CD4-positive, alpha-beta memory T cell (primary cell): ENCODE measurements around the gene RNF114. TPM values are rescaled to one million over a fixed set of nuclear protein-coding genes. Genes with fewer than 3 reads are reported as not detected.
"Not testable (repeated sequence)": the region's sequence is repeated elsewhere in the genome, so short reads cannot be mapped to it uniquely, and the experiment has no call there.

ENCODE experiments used
- CTCF ChIA-PET: fragments of 350-600 bp; sonication (Branson Sonifier 250); formaldehyde crosslinking; loops from one replicate; lab custom pipeline; 2021; ENCODE audit warnings: inconsistent platforms; ENCODE audit not compliant: partially characterized antibody; lab: Charles Lee
- POLR2A ChIA-PET: fragments of 350-600 bp; sonication (Branson Sonifier 250); formaldehyde crosslinking; loops from one replicate; lab custom pipeline; 2021; ENCODE audit not compliant: partially characterized antibody; lab: Charles Lee
- DNase-seq, 5 donors: peaks; one replicate each; pipeline versions ENCODE4 v3.0.0 to v3.0.0-alpha.2; 2020 to 2022; ENCODE audit warnings: mixed read lengths in 1 of 5
- H3K27ac ChIP-seq: one replicate; pipeline ENCODE4 v1.7.0; 2013; ENCODE audit warnings: low read depth, low read length
- H3K27me3 ChIP-seq: 2 replicates; pipeline ENCODE4 v1.7.0; 2013; ENCODE audit warnings: mild to moderate bottlenecking, low read length, moderate library complexity; ENCODE audit not compliant: insufficient read depth
- H3K36me3 ChIP-seq: 2 replicates; pipeline ENCODE4 v1.7.0; 2013; ENCODE audit warnings: mild to moderate bottlenecking, low read length, moderate library complexity; ENCODE audit not compliant: insufficient read depth
- H3K4me1 ChIP-seq: 2 replicates; pipeline ENCODE4 v1.7.0; 2013; ENCODE audit warnings: mild to moderate bottlenecking, low read length, moderate library complexity; ENCODE audit not compliant: insufficient read depth
- H3K4me3 ChIP-seq, 2 donors: one replicate each; pipeline ENCODE4 v1.7.0; 2013; ENCODE audit warnings: low read length in 2 of 2, mild to moderate bottlenecking in 1 of 2
- H3K9me3 ChIP-seq, 2 donors: one replicate each; pipeline ENCODE4 v1.7.0; 2013; ENCODE audit warnings: low read length in 2 of 2, control low read depth in 1 of 2; ENCODE audit not compliant: control insufficient read depth in 1 of 2
- H3K27ac Mint-ChIP-seq, 7 donors: one replicate each; pipeline ENCODE4 v1.8.0; 2020 to 2021; ENCODE audit warnings: mixed read lengths in 7 of 7, mild to moderate bottlenecking in 6 of 7, inconsistent platforms in 3 of 7, moderate library complexity in 3 of 7
- H3K27me3 Mint-ChIP-seq, 2 donors: one replicate each; pipeline ENCODE4 v1.8.0; 2020 to 2021; ENCODE audit warnings: mixed read lengths in 2 of 2
- H3K36me3 Mint-ChIP-seq, 2 donors: one replicate each; pipeline ENCODE4 v1.8.0; 2020 to 2021; ENCODE audit warnings: mixed read lengths in 2 of 2, inconsistent platforms in 1 of 2, mild to moderate bottlenecking in 1 of 2
- H3K4me1 Mint-ChIP-seq, 4 donors: one replicate each; pipeline ENCODE4 v1.8.0; 2020 to 2021; ENCODE audit warnings: mixed read lengths in 4 of 4, mild to moderate bottlenecking in 1 of 4
- H3K4me3 Mint-ChIP-seq, 8 donors: one replicate each; pipeline ENCODE4 v1.8.0; 2020 to 2021; ENCODE audit warnings: mixed read lengths in 8 of 8, mild to moderate bottlenecking in 7 of 8, moderate library complexity in 6 of 8, inconsistent platforms in 3 of 8
- H3K9me3 Mint-ChIP-seq, 8 donors: one replicate each; pipeline ENCODE4 v1.8.0; 2020 to 2021; ENCODE audit warnings: mixed read lengths in 8 of 8, mild to moderate bottlenecking in 5 of 8, inconsistent platforms in 3 of 8, moderate library complexity in 1 of 8
- intact Hi-C: fragments of 100-400 bp; cut with micrococcal nuclease; formaldehyde crosslinking; loops from one replicate; pipeline ENCODE4 v1.15.1; 2023
- polyA plus RNA-seq, 2 donors: library from polyadenylated mRNA; unstranded; fragments of 300-500 nt; fragmentation: Illumina TruSeq; gene quantifications; one replicate each; pipeline ENCODE4 v1.2.3, GENCODE V29; 2021
- total RNA-seq, 2 experiments: library from RNA; stranded (reverse); gene quantifications; one replicate each; pipeline ENCODE4 v1.2.3, GENCODE V29; 2021

The RNF114 gene
- total and polyA plus RNA-seq, 4 experiments from 2014 or later = 96.3 to 177 (median 104) TPM

DNA sequence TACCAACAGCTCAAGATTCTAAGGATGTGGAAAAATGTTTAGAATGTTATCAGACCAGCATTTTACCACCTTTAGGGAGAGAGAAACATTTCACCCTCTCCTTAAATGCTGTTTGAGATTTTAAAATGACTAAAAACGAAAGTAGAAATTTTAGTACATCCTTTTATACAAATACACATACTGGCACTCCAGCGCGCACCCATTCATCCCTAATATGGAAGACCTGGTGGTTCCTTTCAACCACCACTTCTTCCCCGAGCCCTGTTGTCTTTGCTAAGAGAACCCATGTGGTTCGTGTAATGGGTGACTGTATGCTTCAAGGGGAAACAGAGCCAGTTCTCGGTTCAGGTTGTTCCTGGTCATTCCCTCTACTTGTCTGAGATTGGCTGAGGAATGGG, 42.1 kb upstream of the RNF114 start:
- ChIA-PET POLR2A (no interaction called here), CTCF (interaction anchor here (2.4 kb wide), 1 partner anchor 285 kb away, joined by 7 read pairs; no protein-coding TSS in a partner anchor)
- Histone ChIP-seq H3K27me3 (no peaks in the 10 kb centered on the region), H3K9me3 (no peaks in the 10 kb centered on the region), H3K4me3 (no peak overlapping the region), H3K27ac (no peak overlapping the region), H3K36me3 (no peaks in the 10 kb centered on the region), H3K4me1 (peaks cover 23% of the 10 kb centered on the region)
- Mint-ChIP-seq H3K4me3 (peak overlapping the region; percentile 65 to 78 (median 73)), H3K36me3 (peaks cover 8 to 12% of the 10 kb centered on the region in 2 donors), H3K9me3 (no peaks in the 10 kb centered on the region), H3K27ac (peak overlapping the region in 5 of 7 donors; percentile 10 to 91 (median 32)), H3K27me3 (no peaks in the 10 kb centered on the region), H3K4me1 (peaks cover 10 to 25% (median 17%) of the 10 kb centered on the region in 4 donors)
- intact Hi-C loops = loop anchor here (5.0 kb wide), 1 partner anchor 33 kb away; no protein-coding TSS in a partner anchor
- DNase-seq = no peak

GRCh38 chr20:49895474-49896093, 40.6 kb upstream of the RNF114 start:
- H3K27ac Mint-ChIP-seq, H3K27ac ChIP-seq, H3K9me3 ChIP-seq, H3K27me3 Mint-ChIP-seq, intact Hi-C loops, H3K4me3 ChIP-seq, H3K36me3 Mint-ChIP-seq, DNase-seq, H3K9me3 Mint-ChIP-seq, H3K4me3 Mint-ChIP-seq, H3K27me3 ChIP-seq, POLR2A ChIA-PET, H3K36me3 ChIP-seq: not testable (repeated sequence)
- CTCF ChIA-PET = interaction anchor here (0.7 kb wide), 1 partner anchor 9 kb away, joined by 3 read pairs; no protein-coding TSS in a partner anchor
- H3K4me1 Mint-ChIP-seq = peaks cover 10 to 25% (median 17%) of the 10 kb centered on the region in 4 donors
- H3K4me1 ChIP-seq = peaks cover 23% of the 10 kb centered on the region

DNA sequence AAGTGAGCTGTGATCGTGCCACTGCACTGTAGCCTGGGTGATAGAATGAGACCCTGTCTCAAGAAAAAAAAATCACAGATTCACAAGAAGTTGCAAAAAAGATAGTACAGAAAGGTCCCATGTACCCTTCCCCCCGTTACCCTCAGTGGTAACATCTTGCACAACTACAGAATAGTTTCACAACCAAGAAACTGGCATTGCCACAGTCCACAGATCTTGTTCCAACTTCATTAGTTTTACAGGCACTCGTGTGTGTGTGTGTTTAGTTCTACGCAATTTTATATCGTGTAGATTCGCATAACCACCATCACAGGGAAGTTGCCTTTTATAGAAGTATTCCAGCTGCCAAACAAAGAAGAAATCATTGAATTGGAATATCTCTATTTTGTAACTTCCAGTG, 40.0 kb upstream of the RNF114 start:
- Mint-ChIP-seq H3K27ac (no peak overlapping the region), H3K27me3 (no peaks in the 10 kb centered on the region), H3K4me3 (no peak overlapping the region), H3K9me3 (no peaks in the 10 kb centered on the region), H3K36me3 (peaks cover 3 to 9% of the 10 kb centered on the region in 2 donors), H3K4me1 (peaks cover 10 to 25% (median 17%) of the 10 kb centered on the region in 4 donors)
- intact Hi-C loops = no loop called here
- H3K4me3 ChIP-seq = no peak overlapping the region
- CTCF ChIA-PET = interaction anchor here (1.1 to 1.4 kb wide), 2 partner anchors 9 to 355 kb away, joined by 3 to 4 read pairs; no protein-coding TSS in a partner anchor
- no peaks in the 10 kb centered on the region for H3K27me3 ChIP-seq
- POLR2A ChIA-PET = no interaction called here
- H3K4me1 ChIP-seq = peaks cover 23% of the 10 kb centered on the region
- no peak for DNase-seq
- no peaks in the 10 kb centered on the region for H3K9me3 ChIP-seq
- H3K36me3 ChIP-seq = no peaks in the 10 kb centered on the region
- H3K27ac ChIP-seq = no peak overlapping the region

- H3K27ac ChIP-seq = no peak overlapping the region
- CTCF ChIA-PET = interaction anchor here (1.6 to 1.9 kb wide), 2 partner anchors 11 to 16 kb away, joined by 4 to 5 read pairs; no protein-coding TSS in a partner anchor
- no peak overlapping the region for H3K4me3 Mint-ChIP-seq
- peaks cover 23 to 25% of the 10 kb centered on the region in 2 donors for H3K36me3 Mint-ChIP-seq
- H3K4me3 ChIP-seq = no peak overlapping the region
- H3K4me1 ChIP-seq = peaks cover 3% of the 10 kb centered on the region
- intact Hi-C loops = no loop called here
- H3K27me3 Mint-ChIP-seq = no peaks in the 10 kb centered on the region
- peak overlapping the region in 1 of 7 donors; percentile 31 for H3K27ac Mint-ChIP-seq
- no peak for DNase-seq
- no peaks in the 10 kb centered on the region for H3K9me3 Mint-ChIP-seq
- no peaks in the 10 kb centered on the region for H3K9me3 ChIP-seq
- no peaks in the 10 kb centered on the region for H3K27me3 ChIP-seq
- H3K36me3 ChIP-seq = no peaks in the 10 kb centered on the region
- POLR2A ChIA-PET = no interaction called here
- H3K4me1 Mint-ChIP-seq = peaks cover 0 to 3% (median under 1%) of the 10 kb centered on the region in 4 donors
These were observed 36.4 kb upstream of the RNF114 start for GRCh38 chr20:49899541-49900383.

DNA sequence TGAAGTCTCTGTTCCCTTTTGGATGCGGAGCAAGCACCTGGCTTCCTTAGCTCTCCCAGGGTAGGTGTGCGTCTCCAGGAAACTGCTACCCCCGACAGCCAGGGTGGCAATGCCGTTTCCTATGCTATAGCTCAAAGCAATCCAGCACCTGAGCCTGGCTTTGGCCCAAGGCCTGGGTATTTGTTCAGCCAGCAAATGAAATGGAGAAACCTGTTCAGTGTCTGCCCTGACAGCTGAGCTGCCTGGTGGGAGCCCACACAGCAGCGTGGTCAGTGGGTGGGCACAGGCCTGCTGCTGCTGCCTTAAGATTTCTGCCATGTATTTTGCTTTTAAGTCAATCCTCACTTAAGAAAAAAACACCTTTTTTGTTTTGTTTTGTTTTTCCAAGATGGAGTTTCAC, 34.6 kb upstream of the RNF114 start:
- H3K4me1 Mint-ChIP-seq = peaks cover 0 to 6% (median 0%) of the 10 kb centered on the region in 4 donors
- H3K4me3 Mint-ChIP-seq = no peak overlapping the region
- DNase-seq = no peak
- Histone ChIP-seq H3K4me1 (no peaks in the 10 kb centered on the region), H3K27ac (no peak overlapping the region), H3K27me3 (no peaks in the 10 kb centered on the region), H3K36me3 (peaks cover 11% of the 10 kb centered on the region), H3K9me3 (no peaks in the 10 kb centered on the region), H3K4me3 (no peak overlapping the region)
- H3K27ac Mint-ChIP-seq = no peak overlapping the region
- H3K27me3 Mint-ChIP-seq = no peaks in the 10 kb centered on the region
- no peaks in the 10 kb centered on the region for H3K9me3 Mint-ChIP-seq
- ChIA-PET POLR2A (no interaction called here), CTCF (no interaction called here)
- intact Hi-C loops = no loop called here
- H3K36me3 Mint-ChIP-seq = peaks cover 33 to 37% of the 10 kb centered on the region in 2 donors

DNA sequence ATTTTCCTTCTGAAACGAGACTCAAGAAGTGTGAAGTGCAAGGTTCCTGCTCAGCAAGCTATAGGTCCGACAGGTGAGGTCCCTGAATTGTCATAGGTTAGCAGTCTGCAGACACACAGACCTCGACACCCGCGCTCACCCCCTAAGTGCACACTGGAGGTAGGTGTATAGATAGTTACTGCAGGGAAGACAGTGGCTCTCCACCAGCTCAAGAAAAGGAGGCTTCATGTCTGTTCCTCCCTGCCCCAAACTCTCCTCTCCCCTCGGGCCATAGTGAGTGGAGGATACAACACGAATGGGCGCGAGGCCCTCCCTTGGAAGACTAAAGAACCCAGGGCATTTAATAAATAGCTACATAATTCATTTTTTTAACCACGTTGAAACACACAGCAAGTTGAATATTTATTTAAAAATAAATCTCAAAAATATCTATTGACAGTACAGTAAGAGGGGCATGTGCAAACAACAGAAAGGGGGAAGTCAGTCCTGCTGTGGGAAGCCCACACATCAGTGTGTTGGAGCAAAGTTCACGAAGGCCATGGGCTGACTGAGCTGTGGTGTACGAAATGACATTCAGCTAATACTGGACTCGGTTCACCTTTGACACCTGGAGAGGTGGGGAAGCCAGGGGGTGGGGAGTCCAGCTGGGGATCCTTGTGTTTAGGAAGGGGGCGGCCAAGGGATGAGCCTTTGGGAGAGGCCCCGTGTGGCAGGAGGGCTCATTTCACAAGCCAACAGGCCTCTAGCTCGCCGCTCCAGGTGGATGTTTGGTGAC, 31.6 kb upstream of the RNF114 start:
- CTCF ChIA-PET = interaction anchor here (0.6 to 1.9 kb wide), 5 partner anchors 9 to 16 kb away, joined by 3 to 5 read pairs (median 3); partner anchors contain the start of gene SPATA2
- peaks cover 38 to 55% of the 10 kb centered on the region in 2 donors for H3K36me3 Mint-ChIP-seq
- Histone ChIP-seq H3K9me3 (no peaks in the 10 kb centered on the region), H3K36me3 (peaks cover 28% of the 10 kb centered on the region), H3K27ac (no peak overlapping the region), H3K4me3 (no peak overlapping the region), H3K27me3 (no peaks in the 10 kb centered on the region), H3K4me1 (no peaks in the 10 kb centered on the region)
- no peak for DNase-seq
- intact Hi-C loops = no loop called here
- no peak overlapping the region for H3K4me3 Mint-ChIP-seq
- H3K4me1 Mint-ChIP-seq = peaks cover 0 to 6% (median 1%) of the 10 kb centered on the region in 4 donors
- H3K27me3 Mint-ChIP-seq = no peaks in the 10 kb centered on the region
- POLR2A ChIA-PET = no interaction called here
- no peak overlapping the region for H3K27ac Mint-ChIP-seq
- H3K9me3 Mint-ChIP-seq = no peaks in the 10 kb centered on the region
